A673 (cell line): ENCODE measurements around the gene PLXNA3. TPM values are rescaled to one million over a fixed set of nuclear protein-coding genes. Genes with fewer than 3 reads are reported as not detected.
"Not testable (repeated sequence)": the region's sequence is repeated elsewhere in the genome, so short reads cannot be mapped to it uniquely, and the experiment has no call there.

Experiments
- BruUV-seq: library from RNA; stranded (reverse); fragments of 400-500 nt; replicated peaks from 2 replicates; lab custom pipeline; 2021; lab: Mats Ljungman, UMichigan
- CTCF ChIA-PET: fragments of 300-600 bp; sonication (Branson Sonifier 250); formaldehyde crosslinking; loops from one replicate; lab custom pipeline; 2022; ENCODE audit warnings: antibody characterized with exemption; lab: Charles Lee
- POLR2A ChIA-PET: fragments of 300-600 bp; sonication (Branson Sonifier 250); formaldehyde crosslinking; loops from one replicate; lab custom pipeline; 2022; ENCODE audit warnings: antibody characterized with exemption; ENCODE audit not compliant: low non-redundant PET; lab: Charles Lee
- DNase-seq: peaks from one replicate; pipeline ENCODE4 v3.0.0-alpha.2; 2015; ENCODE audit warnings: low spot score
- H3K27ac ChIP-seq: fragments of 200-600 bp; sonication (generic); 2 replicates; pipeline ENCODE4 v1.5.1; 2016; ENCODE audit warnings: mixed run types, low read depth, mild to moderate bottlenecking, mixed read lengths, antibody characterized with exemption, low read length; ENCODE audit not compliant: poor library complexity, severe bottlenecking
- H3K27me3 ChIP-seq: fragments of 200-600 bp; sonication (generic); replicated peaks from 2 replicates; pipeline ENCODE4 v1.6.1; 2017; ENCODE audit warnings: mixed run types, low read depth, mild to moderate bottlenecking, mixed read lengths, antibody characterized with exemption, low read length; ENCODE audit not compliant: insufficient read depth, poor library complexity
- H3K36me3 ChIP-seq: fragments of 200-600 bp; sonication (generic); 2 replicates; pipeline ENCODE4 v1.6.1; 2016; ENCODE audit warnings: mixed run types, mild to moderate bottlenecking, mixed read lengths, antibody characterized with exemption, low read length; ENCODE audit not compliant: insufficient read depth, poor library complexity, severe bottlenecking
- H3K4me1 ChIP-seq: fragments of 200-600 bp; sonication (generic); 2 replicates; pipeline ENCODE4 v1.6.1; 2017; ENCODE audit warnings: mixed run types, mild to moderate bottlenecking, mixed read lengths, antibody characterized with exemption, low read length; ENCODE audit not compliant: insufficient read depth, poor library complexity, severe bottlenecking
- H3K4me3 ChIP-seq: fragments of 200-600 bp; sonication (generic); 2 replicates; pipeline ENCODE4 v1.5.1; 2016; ENCODE audit warnings: low read depth, mixed run types, mild to moderate bottlenecking, mixed read lengths, low read length; ENCODE audit not compliant: poor library complexity, severe bottlenecking
- H3K9me3 ChIP-seq: fragments of 200-600 bp; sonication (generic); 2 replicates; pipeline ENCODE4 v1.6.1; 2016; ENCODE audit warnings: mixed run types, low read depth, mild to moderate bottlenecking, mixed read lengths, antibody characterized with exemption, low read length; ENCODE audit not compliant: poor library complexity, severe bottlenecking
- EZH2 ChIP-seq: fragments of 200-600 bp; sonication (generic); IDR thresholded peaks from 2 replicates; pipeline ENCODE4 v1.6.1; 2017; ENCODE audit warnings: borderline replicate concordance, low read depth, mild to moderate bottlenecking, mixed read lengths, antibody characterized with exemption, low read length; ENCODE audit not compliant: poor library complexity, severe bottlenecking
- intact Hi-C: fragments of 100-400 bp; cut with micrococcal nuclease; formaldehyde crosslinking; loops from one replicate; pipeline ENCODE4 v1.10.0; 2022; ENCODE audit not compliant: unreplicated experiment
- total RNA-seq: library from RNA; stranded (reverse); gene quantifications from 2 replicates; pipeline ENCODE4 v1.2.3, GENCODE V29; 2021
- TF ChIP-seq, protein P1 (sequence below): fragments of 300-800, 200-600 bp; sonication (generic); conservative IDR thresholded peaks from 2 replicates; pipeline ENCODE4 v1.5.1; 2017; ENCODE audit warnings: low read depth, mild to moderate bottlenecking, antibody characterized with exemption, low read length, moderate library complexity, mixed read lengths

PLXNA3 gene
- total RNA-seq, 1 experiment from 2014 or later: 54.6 TPM

DNA sequence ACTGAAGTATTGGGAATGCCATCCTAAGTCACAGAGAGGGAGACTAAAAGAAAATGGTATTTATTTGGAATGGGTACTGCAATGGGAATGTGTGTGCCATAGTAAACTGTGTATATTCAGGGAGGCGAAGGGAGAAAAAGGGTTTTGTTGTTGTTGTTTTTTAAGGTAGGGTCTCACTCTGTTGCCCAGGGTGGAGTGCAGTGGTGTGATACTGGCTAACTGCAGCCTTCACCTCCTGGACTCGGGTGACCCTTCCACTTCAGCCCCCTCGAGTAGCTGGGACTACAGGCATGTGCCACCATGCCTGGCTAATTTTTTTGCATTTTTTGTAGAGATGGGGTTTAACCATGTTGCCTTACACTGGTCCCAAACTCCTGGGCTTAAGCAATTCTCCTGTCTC, 36.6 kb downstream of the PLXNA3 start:
- POLR2A ChIA-PET: no interaction called here
- no peaks in the 10 kb centered on the region for H3K9me3 ChIP-seq
- BruUV-seq: no TSS peak
- no peak overlapping the region for H3K27ac ChIP-seq
- H3K4me3 ChIP-seq: no peak overlapping the region
- H3K27me3 ChIP-seq: no peaks in the 10 kb centered on the region
- CTCF ChIA-PET: no interaction called here
- TF ChIP-seq EZH2: no peak
- TF ChIP-seq, protein P1, sequence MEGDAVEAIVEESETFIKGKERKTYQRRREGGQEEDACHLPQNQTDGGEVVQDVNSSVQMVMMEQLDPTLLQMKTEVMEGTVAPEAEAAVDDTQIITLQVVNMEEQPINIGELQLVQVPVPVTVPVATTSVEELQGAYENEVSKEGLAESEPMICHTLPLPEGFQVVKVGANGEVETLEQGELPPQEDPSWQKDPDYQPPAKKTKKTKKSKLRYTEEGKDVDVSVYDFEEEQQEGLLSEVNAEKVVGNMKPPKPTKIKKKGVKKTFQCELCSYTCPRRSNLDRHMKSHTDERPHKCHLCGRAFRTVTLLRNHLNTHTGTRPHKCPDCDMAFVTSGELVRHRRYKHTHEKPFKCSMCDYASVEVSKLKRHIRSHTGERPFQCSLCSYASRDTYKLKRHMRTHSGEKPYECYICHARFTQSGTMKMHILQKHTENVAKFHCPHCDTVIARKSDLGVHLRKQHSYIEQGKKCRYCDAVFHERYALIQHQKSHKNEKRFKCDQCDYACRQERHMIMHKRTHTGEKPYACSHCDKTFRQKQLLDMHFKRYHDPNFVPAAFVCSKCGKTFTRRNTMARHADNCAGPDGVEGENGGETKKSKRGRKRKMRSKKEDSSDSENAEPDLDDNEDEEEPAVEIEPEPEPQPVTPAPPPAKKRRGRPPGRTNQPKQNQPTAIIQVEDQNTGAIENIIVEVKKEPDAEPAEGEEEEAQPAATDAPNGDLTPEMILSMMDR: no peak
- intact Hi-C loops: no loop called here
- H3K36me3 ChIP-seq: no peaks in the 10 kb centered on the region
- DNase-seq: no peak
- H3K4me1 ChIP-seq: no peaks in the 10 kb centered on the region

DNA sequence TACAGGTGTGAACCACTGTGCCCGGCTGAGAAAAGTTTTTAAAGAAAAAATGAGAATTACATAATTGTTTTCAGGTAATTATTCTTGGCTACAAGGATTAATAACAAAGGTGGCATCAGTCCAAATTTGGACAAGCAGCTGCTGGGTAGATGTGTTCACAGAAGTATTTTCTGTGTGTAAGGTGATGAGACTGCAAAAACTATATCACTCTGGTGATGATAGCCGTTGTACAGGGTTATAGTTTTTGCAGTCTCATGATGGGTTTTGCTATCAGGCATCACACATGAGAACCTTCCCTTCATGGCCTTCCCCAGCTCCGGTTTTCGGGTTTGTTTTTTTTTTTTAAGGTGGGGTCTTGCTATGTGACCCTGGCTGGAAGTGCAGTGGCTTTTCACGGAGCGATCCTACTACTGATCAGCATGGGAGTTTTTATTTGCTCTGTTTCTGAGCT, 37.4 kb downstream of the PLXNA3 start:
- H3K36me3 ChIP-seq: no peaks in the 10 kb centered on the region
- no peaks in the 10 kb centered on the region for H3K9me3 ChIP-seq
- no peak overlapping the region for H3K4me3 ChIP-seq
- no TSS peak for BruUV-seq
- intact Hi-C loops: no loop called here
- ChIA-PET POLR2A (interaction anchor here (0.5 kb wide), 1 partner anchor 42 kb away, joined by 3 read pairs; no protein-coding TSS in a partner anchor), CTCF (no interaction called here)
- no peaks in the 10 kb centered on the region for H3K4me1 ChIP-seq
- no peak overlapping the region for H3K27ac ChIP-seq
- DNase-seq: no peak
- H3K27me3 ChIP-seq: no peaks in the 10 kb centered on the region
- TF ChIP-seq, protein P1: no peak
- TF ChIP-seq EZH2: no peak

DNA sequence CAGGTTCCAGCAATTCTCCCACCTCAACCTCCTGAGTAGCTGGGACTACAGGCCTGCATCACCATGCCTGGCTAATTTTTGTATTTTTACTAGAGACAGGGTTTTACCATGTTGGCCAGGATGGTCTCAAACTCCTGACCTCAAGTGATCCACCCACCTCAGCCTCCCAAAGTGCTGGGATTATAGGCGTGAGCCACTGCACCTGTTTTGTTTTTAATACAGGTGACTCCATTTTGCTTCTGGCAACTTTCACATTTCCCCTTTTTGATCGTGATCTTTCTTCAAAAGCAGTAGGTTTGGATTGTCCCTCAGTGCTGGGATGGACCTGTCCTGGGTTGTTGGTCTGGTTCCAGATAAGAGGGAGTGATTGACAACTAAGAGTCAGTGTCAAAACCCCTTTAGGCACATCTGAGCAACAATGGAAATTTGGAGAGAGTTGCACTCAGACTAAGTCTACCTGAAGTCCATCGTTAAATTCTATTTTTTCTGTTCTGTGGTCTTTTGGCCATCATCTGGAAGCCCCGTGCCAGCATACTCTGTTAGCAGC, 38.6 kb downstream of the PLXNA3 start:
- H3K4me3 ChIP-seq, DNase-seq, POLR2A ChIA-PET, H3K4me1 ChIP-seq, H3K9me3 ChIP-seq, H3K36me3 ChIP-seq, BruUV-seq, CTCF ChIA-PET, H3K27ac ChIP-seq, intact Hi-C loops, H3K27me3 ChIP-seq: not testable (repeated sequence)

DNA sequence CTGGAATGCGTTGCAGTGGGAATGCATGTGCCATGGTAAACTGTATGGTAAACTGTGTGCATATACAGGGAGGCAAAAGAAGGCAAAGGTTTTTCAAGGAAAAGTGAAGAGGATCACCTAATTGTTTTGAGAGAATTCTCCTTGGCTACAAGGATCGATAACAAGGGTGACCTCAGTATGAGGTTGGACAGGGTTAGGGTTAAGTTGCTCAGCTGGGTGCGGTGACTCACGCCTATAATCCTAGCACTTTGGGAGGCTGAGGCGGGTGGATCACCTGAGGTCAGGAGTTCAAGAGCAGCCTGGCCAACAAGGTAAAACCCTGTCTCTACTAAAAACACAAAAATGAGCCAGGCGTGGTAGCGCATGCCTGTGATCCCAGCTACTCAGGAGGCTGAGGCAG, 43.3 kb downstream of the PLXNA3 start:
- POLR2A ChIA-PET, H3K4me3 ChIP-seq, DNase-seq, H3K27ac ChIP-seq, CTCF ChIA-PET, H3K36me3 ChIP-seq, H3K4me1 ChIP-seq, intact Hi-C loops, H3K27me3 ChIP-seq, BruUV-seq, H3K9me3 ChIP-seq: not testable (repeated sequence)
